Bronchial epithelial cell (primary cell): ENCODE results near the gene MAGI2. TPM values are rescaled to one million over a fixed set of nuclear protein-coding genes. Genes with fewer than 3 reads are reported as not detected.
"Not testable (repeated sequence)": the region's sequence is repeated elsewhere in the genome, so short reads cannot be mapped to it uniquely, and the experiment has no call there.

Experiments used
- DNase-seq: peaks from one replicate; pipeline ENCODE4 v3.0.0-alpha.2; 2010; ENCODE audit warnings: low read depth
- FAIRE-seq: peaks from 2 replicates; lab custom pipeline; 2011; peaks lifted over from hg19 to GRCh38; lab: Jason Lieb, UNC
- H3K27me3 ChIP-seq: 2 replicates; pipeline ENCODE4 v1.5.1; 2011; ENCODE audit warnings: low read length; ENCODE audit not compliant: control insufficient read depth, insufficient read depth
- H3K36me3 ChIP-seq: 2 replicates; pipeline ENCODE4 v1.5.1; 2011; ENCODE audit warnings: low read length; ENCODE audit not compliant: control insufficient read depth, insufficient read depth
- H3K4me3 ChIP-seq: 2 replicates; pipeline ENCODE4 v1.5.1; 2011; ENCODE audit warnings: mild to moderate bottlenecking, low read depth, low read length, control low read depth
- CTCF ChIP-seq: IDR thresholded peaks from 2 replicates; pipeline ENCODE4 v1.5.1; 2011; ENCODE audit warnings: mild to moderate bottlenecking, moderate library complexity, low read length, control low read depth, inconsistent platforms; ENCODE audit not compliant: insufficient read depth, severe bottlenecking
- total RNA-seq: library from RNA; depleted of rRNA; stranded (reverse); fragments of >200 nt; gene quantifications from 2 replicates; pipeline ENCODE4 v1.2.1, GENCODE V29; 2014

Gene MAGI2
- total RNA-seq, 1 donor from 2014 or later: 2.6 TPM

GRCh38 chr7:78993341-78993740 lies 460.1 kb downstream of the MAGI2 start:
- DNase-seq (no peak), FAIRE-seq (no peak)
- TF ChIP-seq CTCF: no peak
- Histone ChIP-seq H3K36me3 (no peaks in the 10 kb centered on the region), H3K27me3 (no peaks in the 10 kb centered on the region), H3K4me3 (no peak overlapping the region)

GRCh38 chr7:78985509-78985908 lies 468.0 kb downstream of the MAGI2 start:
- no peak for DNase-seq
- no peak for TF ChIP-seq CTCF
- no peaks in the 10 kb centered on the region for H3K36me3 ChIP-seq
- no peak for FAIRE-seq
- H3K4me3 ChIP-seq: no peak overlapping the region
- H3K27me3 ChIP-seq: no peaks in the 10 kb centered on the region

GRCh38 chr7:78983483-78983882 lies 470.0 kb downstream of the MAGI2 start:
- H3K36me3 ChIP-seq: no peaks in the 10 kb centered on the region
- no peak for TF ChIP-seq CTCF
- DNase-seq (no peak), FAIRE-seq (no peak)
- H3K4me3 ChIP-seq: no peak overlapping the region
- no peaks in the 10 kb centered on the region for H3K27me3 ChIP-seq

- FAIRE-seq (no peak), DNase-seq (no peak)
- Histone ChIP-seq H3K36me3 (no peaks in the 10 kb centered on the region), H3K27me3 (no peaks in the 10 kb centered on the region), H3K4me3 (no peak overlapping the region)
- TF ChIP-seq CTCF: no peak
These were observed 483.0 kb downstream of the MAGI2 start for GRCh38 chr7:78970440-78970916.

GRCh38 chr7:78968951-78969350 lies 484.5 kb downstream of the MAGI2 start:
- FAIRE-seq: no peak
- no peak for TF ChIP-seq CTCF

GRCh38 chr7:78967561-78967960 lies 485.9 kb downstream of the MAGI2 start:
- not testable (repeated sequence) for H3K36me3 ChIP-seq, H3K4me3 ChIP-seq, H3K27me3 ChIP-seq, DNase-seq, FAIRE-seq

More at GRCh38 chr7:78968951-78969350, 484.5 kb downstream of the MAGI2 start:
- DNase-seq: no peak
- Histone ChIP-seq H3K36me3 (no peaks in the 10 kb centered on the region), H3K27me3 (no peaks in the 10 kb centered on the region), H3K4me3 (no peak overlapping the region)
